ENCODE data around the gene TGM6. TPM values are rescaled to one million over a fixed set of nuclear protein-coding genes. Genes with fewer than 3 reads are reported as not detected.

TGM6 gene
- total RNA-seq, 4 donors from 2014 or later = not detected

GRCh38 chr20:2340136-2340535, 40.6 kb upstream of the TGM6 start:
- H3K27ac ChIP-seq = no peak overlapping the region
- no peaks in the 10 kb centered on the region for H3K9me3 ChIP-seq
- no peaks in the 10 kb centered on the region for H3K36me3 ChIP-seq
- TF ChIP-seq, protein P1, sequence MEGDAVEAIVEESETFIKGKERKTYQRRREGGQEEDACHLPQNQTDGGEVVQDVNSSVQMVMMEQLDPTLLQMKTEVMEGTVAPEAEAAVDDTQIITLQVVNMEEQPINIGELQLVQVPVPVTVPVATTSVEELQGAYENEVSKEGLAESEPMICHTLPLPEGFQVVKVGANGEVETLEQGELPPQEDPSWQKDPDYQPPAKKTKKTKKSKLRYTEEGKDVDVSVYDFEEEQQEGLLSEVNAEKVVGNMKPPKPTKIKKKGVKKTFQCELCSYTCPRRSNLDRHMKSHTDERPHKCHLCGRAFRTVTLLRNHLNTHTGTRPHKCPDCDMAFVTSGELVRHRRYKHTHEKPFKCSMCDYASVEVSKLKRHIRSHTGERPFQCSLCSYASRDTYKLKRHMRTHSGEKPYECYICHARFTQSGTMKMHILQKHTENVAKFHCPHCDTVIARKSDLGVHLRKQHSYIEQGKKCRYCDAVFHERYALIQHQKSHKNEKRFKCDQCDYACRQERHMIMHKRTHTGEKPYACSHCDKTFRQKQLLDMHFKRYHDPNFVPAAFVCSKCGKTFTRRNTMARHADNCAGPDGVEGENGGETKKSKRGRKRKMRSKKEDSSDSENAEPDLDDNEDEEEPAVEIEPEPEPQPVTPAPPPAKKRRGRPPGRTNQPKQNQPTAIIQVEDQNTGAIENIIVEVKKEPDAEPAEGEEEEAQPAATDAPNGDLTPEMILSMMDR (IDR thresholded peaks at IDR 0.05) = no peak
- no peak for TF ChIP-seq POLR2A (IDR thresholded peaks at IDR 0.05)
- DNase-seq = no peak
- H3K4me3 ChIP-seq (replicated peaks in 1 of 3) = no peak overlapping the region
- no peaks in the 10 kb centered on the region for H3K27me3 ChIP-seq
- WGBS, 2 donors = 86 to 92% methylated on average over 4 to 7 of the region's 11 CpGs
- intact Hi-C loops (cut with DNase I) = no loop called here
- no peaks in the 10 kb centered on the region for H3K4me1 ChIP-seq

DNA sequence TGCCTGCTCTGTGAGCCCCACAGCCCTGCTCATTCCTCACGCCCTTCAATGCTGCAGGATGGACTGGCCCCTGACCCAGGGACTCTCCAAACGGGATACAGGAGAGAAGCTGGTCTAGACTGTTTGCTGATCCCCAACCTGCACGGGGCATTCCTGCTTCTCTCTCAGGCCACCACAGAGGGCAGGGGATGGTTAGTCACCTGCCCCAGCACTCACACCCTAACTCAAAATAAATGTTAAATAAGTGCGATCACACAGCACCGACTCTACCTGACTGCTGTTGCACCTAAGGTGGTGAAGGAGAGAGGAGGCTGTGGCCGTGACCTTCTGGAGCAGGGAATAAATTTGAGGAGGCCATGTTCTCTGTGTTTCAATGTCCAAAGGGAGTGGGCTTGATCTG, 39.9 kb upstream of the TGM6 start:
- Histone ChIP-seq H3K4me3 (replicated peaks in 1 of 3) (no peak overlapping the region), H3K27me3 (no peaks in the 10 kb centered on the region), H3K36me3 (no peaks in the 10 kb centered on the region), H3K9me3 (no peaks in the 10 kb centered on the region), H3K27ac (no peak overlapping the region), H3K4me1 (no peaks in the 10 kb centered on the region)
- TF ChIP-seq, protein P1 (IDR thresholded peaks at IDR 0.05) = no peak
- no peak for TF ChIP-seq POLR2A (IDR thresholded peaks at IDR 0.05)
- intact Hi-C loops (cut with DNase I) = no loop called here
- WGBS, 2 donors = 84 to 90% methylated on average over 6 of the region's 6 CpGs
- no peak for DNase-seq

DNA sequence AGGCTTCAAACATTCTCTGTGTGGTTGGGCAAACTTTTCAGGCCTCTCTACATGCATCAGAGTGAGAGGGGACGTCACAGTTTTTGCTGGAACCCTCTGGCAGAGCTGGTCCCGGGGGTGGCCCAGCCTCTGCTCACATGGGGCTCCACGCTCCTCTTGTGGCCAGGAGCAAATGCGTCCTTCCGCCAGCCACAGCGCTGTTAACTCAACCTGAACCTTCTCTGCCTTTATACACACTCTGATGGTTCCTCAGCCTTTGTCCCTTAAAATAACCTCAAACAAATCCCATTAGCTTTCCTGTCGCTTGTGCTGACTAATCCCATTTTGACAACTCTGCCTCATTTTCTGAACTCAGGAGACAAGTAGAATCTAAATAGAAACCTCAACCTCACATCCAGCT, 39.4 kb upstream of the TGM6 start:
- Histone ChIP-seq H3K27me3 (no peaks in the 10 kb centered on the region), H3K9me3 (no peaks in the 10 kb centered on the region), H3K4me1 (no peaks in the 10 kb centered on the region), H3K4me3 (replicated peaks in 1 of 3) (no peak overlapping the region), H3K36me3 (no peaks in the 10 kb centered on the region), H3K27ac (no peak overlapping the region)
- intact Hi-C loops (cut with DNase I) = no loop called here
- TF ChIP-seq, protein P1 (IDR thresholded peaks at IDR 0.05) = no peak
- no peak for TF ChIP-seq POLR2A (IDR thresholded peaks at IDR 0.05)
- DNase-seq = no peak
- WGBS, 2 donors = 48 to 60% methylated on average over 7 of the region's 7 CpGs

DNA sequence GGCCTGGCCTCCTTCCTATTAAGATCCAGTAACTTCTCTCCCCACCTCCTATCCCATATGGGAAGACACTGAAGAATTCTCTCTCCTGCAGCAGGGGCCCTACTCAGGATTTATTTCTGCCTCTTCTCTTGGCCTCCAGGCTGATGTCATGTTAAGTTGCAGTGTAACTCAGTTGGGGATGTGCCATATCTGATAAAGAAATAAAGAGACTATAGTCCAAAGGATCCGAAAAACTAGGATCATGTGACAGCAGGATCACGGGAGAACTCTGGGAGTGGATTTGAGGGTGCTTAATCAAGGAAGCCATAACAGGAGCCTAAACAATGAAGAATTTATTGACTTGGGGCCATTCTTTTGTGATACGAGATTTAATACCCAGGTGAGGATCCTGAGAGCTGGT, 38.5 kb upstream of the TGM6 start:
- intact Hi-C loops (cut with DNase I) = no loop called here
- no peaks in the 10 kb centered on the region for H3K4me1 ChIP-seq
- no peak for DNase-seq
- H3K27ac ChIP-seq = no peak overlapping the region
- H3K27me3 ChIP-seq = no peaks in the 10 kb centered on the region
- no peaks in the 10 kb centered on the region for H3K9me3 ChIP-seq
- TF ChIP-seq POLR2A (IDR thresholded peaks at IDR 0.05) = no peak
- TF ChIP-seq, protein P1 (IDR thresholded peaks at IDR 0.05) = no peak
- no peak overlapping the region for H3K4me3 ChIP-seq (replicated peaks in 1 of 3)
- H3K36me3 ChIP-seq = no peaks in the 10 kb centered on the region
- 75 to 78% methylated on average over 3 of the region's 3 CpGs for WGBS, 2 donors

DNA sequence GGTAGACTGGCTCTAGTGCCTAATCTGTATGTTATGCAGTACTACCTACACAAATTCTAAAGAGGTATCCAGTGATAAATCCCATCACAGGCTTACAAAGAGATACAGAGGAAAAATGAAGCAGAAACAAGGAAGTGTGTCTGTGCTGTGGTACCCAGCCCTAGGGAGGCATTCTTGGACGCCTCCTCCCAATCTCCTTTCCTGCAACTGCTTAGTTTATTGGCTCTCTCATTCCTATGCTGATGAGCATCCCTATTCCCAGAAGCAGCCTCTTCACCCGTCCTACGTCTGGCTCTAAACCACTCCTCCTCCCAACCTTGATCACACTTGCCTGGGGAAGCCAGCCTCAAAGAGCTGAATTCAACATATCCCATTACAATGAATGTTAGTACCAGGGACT, 34.5 kb upstream of the TGM6 start:
- no peaks in the 10 kb centered on the region for H3K4me1 ChIP-seq
- H3K36me3 ChIP-seq = no peaks in the 10 kb centered on the region
- DNase-seq = no peak
- no peak overlapping the region for H3K4me3 ChIP-seq (replicated peaks in 1 of 3)
- WGBS, 2 donors = 45 to 54% methylated on average over 3 of the region's 3 CpGs
- TF ChIP-seq, protein P1 (IDR thresholded peaks at IDR 0.05) = no peak
- no peak for TF ChIP-seq POLR2A (IDR thresholded peaks at IDR 0.05)
- no peaks in the 10 kb centered on the region for H3K9me3 ChIP-seq
- no peak overlapping the region for H3K27ac ChIP-seq
- H3K27me3 ChIP-seq = no peaks in the 10 kb centered on the region
- intact Hi-C loops (cut with DNase I) = no loop called here
